IPS-NIHi7 (cell line): ENCODE data around the gene CCDC70.

Experiments used
- DNase-seq: peaks from one replicate; pipeline ENCODE4 v3.0.0; 2012; ENCODE audit warnings: mixed read lengths; ENCODE audit errors: extremely low spot score

The CCDC70 gene

GRCh38 chr13:51858433-51859247 lies 3.1 kb upstream of the CCDC70 start:
- DNase-seq, result no peak

- no peak for DNase-seq
Measured at GRCh38 chr13:51862957-51863356, 1.2 kb downstream of the CCDC70 start.

GRCh38 chr13:51865838-51866237 lies 4.1 kb downstream of the CCDC70 start:
- DNase-seq, result peak; percentile 57

- no peak for DNase-seq
Measured at GRCh38 chr13:51867062-51867461, 5.3 kb downstream of the CCDC70 start.

GRCh38 chr13:51869916-51870315 lies 8.1 kb downstream of the CCDC70 start:
- DNase-seq, result no peak

- DNase-seq, result no peak
Measured at GRCh38 chr13:51870616-51871015, 8.8 kb downstream of the CCDC70 start.

GRCh38 chr13:51873117-51873798 lies 11.5 kb downstream of the CCDC70 start:
- no peak for DNase-seq

GRCh38 chr13:51873837-51874236 lies 12.1 kb downstream of the CCDC70 start:
- no peak for DNase-seq

- DNase-seq, result no peak
Measured at GRCh38 chr13:51874651-51875050, 12.9 kb downstream of the CCDC70 start.

GRCh38 chr13:51879133-51879532 lies 17.4 kb downstream of the CCDC70 start:
- DNase-seq, result no peak

GRCh38 chr13:51881296-51881695 lies 19.5 kb downstream of the CCDC70 start:
- no peak for DNase-seq

GRCh38 chr13:51882570-51883225 lies 20.9 kb downstream of the CCDC70 start:
- no peak for DNase-seq

- no peak for DNase-seq
Measured at GRCh38 chr13:51883226-51883600, 21.4 kb downstream of the CCDC70 start.

- no peak for DNase-seq
Measured at GRCh38 chr13:51885651-51886050, 23.9 kb downstream of the CCDC70 start.

GRCh38 chr13:51887468-51887867 lies 25.7 kb downstream of the CCDC70 start:
- no peak for DNase-seq

GRCh38 chr13:51892657-51893056 lies 30.9 kb downstream of the CCDC70 start:
- no peak for DNase-seq

GRCh38 chr13:51894239-51894638 lies 32.5 kb downstream of the CCDC70 start:
- DNase-seq, result peak; percentile 58

- peak; percentile 86 for DNase-seq
Measured at GRCh38 chr13:51895906-51896888, 34.4 kb downstream of the CCDC70 start.

- DNase-seq, result no peak
Measured at GRCh38 chr13:51900471-51900870, 38.7 kb downstream of the CCDC70 start.

GRCh38 chr13:51902776-51903175 lies 41.0 kb downstream of the CCDC70 start:
- no peak for DNase-seq

GRCh38 chr13:51905787-51906186 lies 44.0 kb downstream of the CCDC70 start:
- no peak for DNase-seq

GRCh38 chr13:51906581-51906980 lies 44.8 kb downstream of the CCDC70 start:
- DNase-seq, result no peak
